Measurements from ENCODE around the gene NTSR1.

DNA sequence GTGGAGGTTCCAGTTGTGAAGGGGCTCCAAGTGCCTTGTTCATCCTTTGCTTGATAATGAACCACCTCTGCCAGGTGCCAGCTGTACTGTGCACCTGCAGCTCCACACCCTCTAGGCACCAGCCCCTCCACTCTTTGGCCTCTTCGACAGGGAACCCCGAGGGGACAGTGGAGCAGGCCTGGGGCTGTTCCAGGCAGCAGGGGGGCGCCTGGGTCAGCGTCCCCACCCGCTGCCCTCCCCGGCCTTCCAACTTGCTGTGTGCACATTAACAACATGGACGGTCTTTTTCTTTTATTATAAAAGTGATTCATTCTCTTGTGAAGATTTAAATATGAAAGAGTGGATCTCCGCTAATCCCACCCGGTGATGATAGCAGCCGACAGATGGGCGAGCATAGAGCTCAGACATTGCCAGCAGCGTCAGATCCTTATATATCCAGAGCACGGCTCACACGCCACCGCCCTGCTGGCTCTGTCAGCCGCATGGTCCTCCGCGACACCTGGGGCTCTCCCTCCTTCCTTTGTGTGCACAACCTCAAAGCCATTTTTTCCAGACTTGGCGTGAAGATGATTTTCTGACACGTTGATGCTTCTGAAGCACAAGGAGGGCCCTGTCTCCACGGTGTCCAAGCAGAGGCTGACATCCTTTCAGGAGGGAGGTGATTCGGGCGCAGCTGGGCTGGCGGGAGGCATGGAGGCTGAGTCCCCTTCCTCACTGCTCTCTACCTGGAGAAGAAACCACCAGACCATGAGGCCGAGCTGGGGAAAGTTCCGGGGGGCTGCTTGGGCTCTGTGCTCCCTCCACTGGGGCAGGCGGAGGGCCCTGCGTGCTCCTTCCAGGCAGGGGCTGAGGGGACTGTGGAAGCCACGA lies 65.4 kb downstream of the NTSR1 start:
- TF ChIP-seq, protein P1, sequence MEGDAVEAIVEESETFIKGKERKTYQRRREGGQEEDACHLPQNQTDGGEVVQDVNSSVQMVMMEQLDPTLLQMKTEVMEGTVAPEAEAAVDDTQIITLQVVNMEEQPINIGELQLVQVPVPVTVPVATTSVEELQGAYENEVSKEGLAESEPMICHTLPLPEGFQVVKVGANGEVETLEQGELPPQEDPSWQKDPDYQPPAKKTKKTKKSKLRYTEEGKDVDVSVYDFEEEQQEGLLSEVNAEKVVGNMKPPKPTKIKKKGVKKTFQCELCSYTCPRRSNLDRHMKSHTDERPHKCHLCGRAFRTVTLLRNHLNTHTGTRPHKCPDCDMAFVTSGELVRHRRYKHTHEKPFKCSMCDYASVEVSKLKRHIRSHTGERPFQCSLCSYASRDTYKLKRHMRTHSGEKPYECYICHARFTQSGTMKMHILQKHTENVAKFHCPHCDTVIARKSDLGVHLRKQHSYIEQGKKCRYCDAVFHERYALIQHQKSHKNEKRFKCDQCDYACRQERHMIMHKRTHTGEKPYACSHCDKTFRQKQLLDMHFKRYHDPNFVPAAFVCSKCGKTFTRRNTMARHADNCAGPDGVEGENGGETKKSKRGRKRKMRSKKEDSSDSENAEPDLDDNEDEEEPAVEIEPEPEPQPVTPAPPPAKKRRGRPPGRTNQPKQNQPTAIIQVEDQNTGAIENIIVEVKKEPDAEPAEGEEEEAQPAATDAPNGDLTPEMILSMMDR (conservative IDR thresholded peaks at IDR 0.05; ENCODE audit: low read depth, low read length), result no peak
- no peak for TF ChIP-seq EZH2 (IDR thresholded peaks at IDR 0.05; ENCODE audit: borderline replicate concordance, low read depth, low read length, poor library complexity, severe bottlenecking)
